NCI-H526 (cell line): ENCODE data around the gene BRD4.

Experiments used
- DNase-seq, 2 experiments: peaks; one replicate each; lab custom pipeline; 2025; lab: John Stamatoyannopoulos, UW

Gene BRD4

GRCh38 chr19:15248648-15249527, 83.5 kb downstream of the BRD4 start:
- no peak for DNase-seq

GRCh38 chr19:15248106-15248505, 84.2 kb downstream of the BRD4 start:
- no peak for DNase-seq

GRCh38 chr19:15247107-15248014, 85.0 kb downstream of the BRD4 start:
- DNase-seq: no peak

GRCh38 chr19:15246198-15246481, 86.2 kb downstream of the BRD4 start:
- no peak for DNase-seq

GRCh38 chr19:15245370-15246197, 86.8 kb downstream of the BRD4 start:
- no peak for DNase-seq

GRCh38 chr19:15244808-15245207, 87.5 kb downstream of the BRD4 start:
- DNase-seq: no peak

- no peak for DNase-seq
Measured at GRCh38 chr19:15244106-15244803, 88.1 kb downstream of the BRD4 start.

- DNase-seq: no peak
Measured at GRCh38 chr19:15243236-15243957, 88.9 kb downstream of the BRD4 start.

- DNase-seq: no peak
Measured at GRCh38 chr19:15241259-15241910, 91.0 kb downstream of the BRD4 start.

GRCh38 chr19:15240515-15240914, 91.8 kb downstream of the BRD4 start:
- no peak for DNase-seq

GRCh38 chr19:15239337-15239949, 92.9 kb downstream of the BRD4 start:
- DNase-seq: no peak

GRCh38 chr19:15238639-15239155, 93.6 kb downstream of the BRD4 start:
- DNase-seq: no peak

GRCh38 chr19:15237759-15238638, 94.3 kb downstream of the BRD4 start:
- no peak for DNase-seq

GRCh38 chr19:15236886-15237285, 95.5 kb downstream of the BRD4 start:
- DNase-seq: no peak

GRCh38 chr19:15235781-15236180, 96.6 kb downstream of the BRD4 start:
- DNase-seq: no peak

GRCh38 chr19:15234431-15235130, 97.8 kb downstream of the BRD4 start:
- no peak for DNase-seq

GRCh38 chr19:15231271-15231670, 101.1 kb downstream of the BRD4 start:
- DNase-seq: no peak

GRCh38 chr19:15227261-15227660, 105.1 kb downstream of the BRD4 start:
- DNase-seq: no peak
